ENCODE results near the gene CCM2. TPM values are rescaled to one million over a fixed set of nuclear protein-coding genes. Genes with fewer than 3 reads are reported as not detected.
A peak's percentile ranks its signal among the peaks of the same experiment; 100 is the strongest.

The CCM2 gene
- total and polyA plus RNA-seq, 8 donors, result 1.8 to 39.0 (median 26.6) TPM

GRCh38 chr7:45089341-45089891 is 89.4 kb downstream of the CCM2 start:
- peaks cover 0 to 25% (median 12%) of the 10 kb centered on the region in 3 donors for H3K27me3 ChIP-seq
- 2 to 7% (median 6%) methylated on average over 11 to 22 of the region's 22 CpGs for WGBS, 5 donors
- peak; percentile 61 to 90 for DNase-seq
- H3K9me3 ChIP-seq, result peaks cover 0 to 3% (median 0%) of the 10 kb centered on the region in 4 donors
- peaks cover 5 to 19% (median 16%) of the 10 kb centered on the region in 4 donors for H3K4me1 ChIP-seq
- H3K27ac ChIP-seq, result peak overlapping the region in 4 of 5 donors; percentile 52 to 85 (median 68)
- peaks cover 0 to 16% (median 0%) of the 10 kb centered on the region in 4 donors for H3K36me3 ChIP-seq
- peak overlapping the region; percentile 57 to 66 (median 64) for H3K4me3 ChIP-seq
- TF ChIP-seq EP300 (IDR thresholded peaks at IDR 0.05), result no peak
- TF ChIP-seq POLR2AphosphoS5 (IDR thresholded peaks at IDR 0.05), result no peak
- TF ChIP-seq POLR2A (IDR thresholded peaks at IDR 0.05), result no peak
- no peak for TF ChIP-seq CTCF (IDR thresholded peaks at IDR 0.05)
- intact Hi-C loops (cut with DNase I; ENCODE audit: low total_unique reads), result no loop called here

GRCh38 chr7:45092100-45092930 is 92.3 kb downstream of the CCM2 start:
- no peaks in the 10 kb centered on the region for H3K36me3 ChIP-seq
- H3K4me1 ChIP-seq, result peaks cover 5 to 19% (median 16%) of the 10 kb centered on the region in 4 donors
- H3K9me3 ChIP-seq, result peaks cover 0 to 9% (median 0%) of the 10 kb centered on the region in 4 donors
- DNase-seq, result no peak
- no peak overlapping the region for H3K4me3 ChIP-seq
- intact Hi-C loops (cut with DNase I; ENCODE audit: low total_unique reads), result no loop called here
- TF ChIP-seq CTCF (IDR thresholded peaks at IDR 0.05) (no peak), POLR2AphosphoS5 (IDR thresholded peaks at IDR 0.05) (no peak), POLR2A (IDR thresholded peaks at IDR 0.05) (no peak), EP300 (IDR thresholded peaks at IDR 0.05) (no peak)
- H3K27me3 ChIP-seq, result peaks cover 0 to 25% (median 12%) of the 10 kb centered on the region in 3 donors
- H3K27ac ChIP-seq, result no peak overlapping the region
- 53 to 69% (median 60%) methylated on average over 7 of the region's 7 CpGs for WGBS, 5 donors

- no peak overlapping the region for H3K27ac ChIP-seq
- no peaks in the 10 kb centered on the region for H3K36me3 ChIP-seq
- no peak for TF ChIP-seq CTCF (IDR thresholded peaks at IDR 0.05)
- H3K27me3 ChIP-seq, result peaks cover 0 to 24% (median 12%) of the 10 kb centered on the region in 3 donors
- peaks cover 5 to 18% (median 15%) of the 10 kb centered on the region in 4 donors for H3K4me1 ChIP-seq
- intact Hi-C loops (cut with DNase I; ENCODE audit: low total_unique reads), result no loop called here
- H3K4me3 ChIP-seq, result no peak overlapping the region
- WGBS, 5 donors, result 66 to 82% (median 73%) methylated on average over 3 of the region's 3 CpGs
- peaks cover 0 to 9% (median 0%) of the 10 kb centered on the region in 4 donors for H3K9me3 ChIP-seq
- no peak for DNase-seq
These were observed 92.9 kb downstream of the CCM2 start for GRCh38 chr7:45092931-45093235.

GRCh38 chr7:45098983-45099839 is 99.2 kb downstream of the CCM2 start:
- H3K4me3 ChIP-seq, result no peak overlapping the region
- H3K36me3 ChIP-seq, result peaks cover 54 to 63% (median 61%) of the 10 kb centered on the region in 4 donors
- H3K27me3 ChIP-seq, result no peaks in the 10 kb centered on the region
- TF ChIP-seq POLR2AphosphoS5 (IDR thresholded peaks at IDR 0.05), result no peak
- no peaks in the 10 kb centered on the region for H3K4me1 ChIP-seq
- intact Hi-C loops (cut with DNase I; ENCODE audit: low total_unique reads), result no loop called here
- no peak overlapping the region for H3K27ac ChIP-seq
- no peak for DNase-seq
- peaks cover 0 to 6% (median 0%) of the 10 kb centered on the region in 4 donors for H3K9me3 ChIP-seq
- 82 to 88% (median 85%) methylated on average over 10 of the region's 10 CpGs for WGBS, 5 donors
